Pancreas (tissue), 10 donors: ENCODE data around the gene COL5A1. TPM values are rescaled to one million over a fixed set of nuclear protein-coding genes. Genes with fewer than 3 reads are reported as not detected.

Experiments
- ATAC-seq, 4 donors: fragments of 200-7000 bp; cut with Tn5 transposase; one replicate each; pipeline versions ENCODE4 v1.8.0 to v1.9.1; 2020; ENCODE audit warnings: mild to moderate bottlenecking in 4 of 4, moderate library complexity in 4 of 4
- DNase-seq, 6 donors: peaks; one replicate each; pipeline ENCODE4 v3.0.0-alpha.2; 2020
- FAIRE-seq: peaks from 2 replicates; lab custom pipeline; 2012; peaks lifted over from hg19 to GRCh38; lab: Jason Lieb, UNC
- H3K27ac ChIP-seq, 4 donors: fragments of 200-600 bp; sonication (generic); 1 replicate in 3 of 4; 2 replicates in 1 of 4; pipeline versions ENCODE4 v1.5.0 to v1.8.0; 2020
- H3K27me3 ChIP-seq, 4 donors: fragments of 200-600 bp; one replicate each; pipeline ENCODE4 v1.8.0; 2021
- H3K36me3 ChIP-seq, 3 donors: fragments of 200-600 bp; sonication (generic) in 1 of 3; one replicate each; pipeline versions ENCODE4 v1.5.0 to v1.8.0; 2020 to 2021
- H3K4me1 ChIP-seq, 3 donors: fragments of 200-600 bp; one replicate each; pipeline ENCODE4 v1.8.0; 2021
- H3K4me3 ChIP-seq, 4 donors: fragments of 200-600 bp; sonication (generic) in 2 of 4; one replicate each; pipeline versions ENCODE4 v1.5.0 to v1.8.0; 2020 to 2021
- H3K9me3 ChIP-seq, 4 donors: fragments of 200-600 bp; one replicate each; pipeline ENCODE4 v1.8.0; 2021
- CTCF ChIP-seq, 4 donors: fragments of 200-600 bp; sonication (generic) in 3 of 4; IDR thresholded peaks; one replicate each; pipeline versions ENCODE4 v1.5.0 to v1.8.0; 2021; ENCODE audit warnings: antibody characterized with exemption in 4 of 4
- WGBS, 2 donors: extraction: QIAGEN DNeasy Blood & Tissue Kit; methylation state at CpG; one replicate each; pipeline ENCODE4 v1.1.7; 2013; 5-methylcytosine and 5-hydroxymethylcytosine counted together
- intact Hi-C, 3 donors: fragments of 100-400 bp; cut with DNase I; formaldehyde crosslinking; loops; one replicate each; pipeline versions ENCODE4 v1.11.1 to v1.14.2; 2022
- polyA plus RNA-seq, 2 donors: library from polyadenylated mRNA; stranded (reverse); fragments of 200-250 nt; gene quantifications; one replicate each; pipeline ENCODE4 v1.2.3, GENCODE V29; 2013
- total RNA-seq, 6 donors: library from RNA; stranded (reverse); fragmentation: NEBNext Ultra II Directional in 4 of 6; extraction: Animal tissue kit (Norgen Biotek cat#: 25700) in 4 of 6; gene quantifications; one replicate each; pipeline versions ENCODE4 v1.2.1 to v1.2.4, GENCODE V29; 2021 to 2023
- donor health status: healthy with polysubstance abuse.
- donor health status: DM: no; HTN: no; CAD: no; lungs with moderate emphysema.
- donor health status: DM: no; HTN: no; CAD: no.
- donor health status: control.
- donor health status: control.
- donor health status: Bipolar disorder and iron deficiency.
- donor health status: DM: yes; HTN: yes; CAD: no.
- donor health status: DM: no; HTN: no; CAD: no.
- donor health status: DM: no; HTN: no; CAD: no.
- donor health status: DM: yes; HTN: yes; CAD: no.

Gene COL5A1
- total and polyA plus RNA-seq, 8 donors = 1.2 to 62.8 (median 3.5) TPM

GRCh38 chr9:134842321-134842720 is 200.7 kb downstream of the COL5A1 start:
- intact Hi-C loops = no loop called here
- Histone ChIP-seq H3K36me3 (no peaks in the 10 kb centered on the region), H3K9me3 (no peaks in the 10 kb centered on the region), H3K4me1 (no peaks in the 10 kb centered on the region), H3K27ac (no peak overlapping the region), H3K27me3 (no peaks in the 10 kb centered on the region), H3K4me3 (no peak overlapping the region)
- WGBS, 2 donors = 72 to 84% methylated on average over 17 to 22 of the region's 22 CpGs
- TF ChIP-seq CTCF (IDR thresholded peaks at IDR 0.05) = no peak
- DNase-seq (peak in 1 of 6 donors; percentile 19), FAIRE-seq (no peak), ATAC-seq (no peak)

GRCh38 chr9:134843740-134844139 is 202.1 kb downstream of the COL5A1 start:
- H3K4me3 ChIP-seq = no peak overlapping the region
- WGBS, 2 donors = 56 to 74% methylated on average over 18 of the region's 18 CpGs
- H3K9me3 ChIP-seq = no peaks in the 10 kb centered on the region
- no peaks in the 10 kb centered on the region for H3K36me3 ChIP-seq
- H3K27ac ChIP-seq = no peak overlapping the region
- intact Hi-C loops = no loop called here
- peak in 1 of 6 donors; percentile 4 for DNase-seq
- H3K27me3 ChIP-seq = no peaks in the 10 kb centered on the region
- no peak for ATAC-seq
- no peak for TF ChIP-seq CTCF (IDR thresholded peaks at IDR 0.05)
- FAIRE-seq = no peak
- H3K4me1 ChIP-seq = no peaks in the 10 kb centered on the region

- DNase-seq (peak in 1 of 6 donors; percentile 1), ATAC-seq (no peak), FAIRE-seq (no peak)
- H3K27ac ChIP-seq = no peak overlapping the region
- no peaks in the 10 kb centered on the region for H3K9me3 ChIP-seq
- 48 to 55% methylated on average over 8 of the region's 8 CpGs for WGBS, 2 donors
- no peaks in the 10 kb centered on the region for H3K36me3 ChIP-seq
- no peak for TF ChIP-seq CTCF (IDR thresholded peaks at IDR 0.05)
- no peaks in the 10 kb centered on the region for H3K27me3 ChIP-seq
- intact Hi-C loops = no loop called here
- H3K4me1 ChIP-seq = no peaks in the 10 kb centered on the region
- H3K4me3 ChIP-seq = no peak overlapping the region
Observed at GRCh38 chr9:134844821-134845220, 203.2 kb downstream of the COL5A1 start.

GRCh38 chr9:134846187-134846586 is 204.6 kb downstream of the COL5A1 start:
- intact Hi-C loops = no loop called here
- Histone ChIP-seq H3K36me3 (no peaks in the 10 kb centered on the region), H3K27me3 (no peaks in the 10 kb centered on the region), H3K9me3 (no peaks in the 10 kb centered on the region), H3K4me3 (no peak overlapping the region), H3K4me1 (no peaks in the 10 kb centered on the region), H3K27ac (no peak overlapping the region)
- WGBS, 2 donors = 55 to 75% methylated on average over 16 of the region's 16 CpGs
- FAIRE-seq = no peak
- peak in 1 of 6 donors; percentile 3 for DNase-seq
- no peak for ATAC-seq
- no peak for TF ChIP-seq CTCF (IDR thresholded peaks at IDR 0.05)

GRCh38 chr9:134846699-134847098 is 205.1 kb downstream of the COL5A1 start:
- Histone ChIP-seq H3K36me3 (no peaks in the 10 kb centered on the region), H3K27ac (no peak overlapping the region), H3K4me3 (no peak overlapping the region), H3K27me3 (no peaks in the 10 kb centered on the region), H3K4me1 (no peaks in the 10 kb centered on the region), H3K9me3 (no peaks in the 10 kb centered on the region)
- ATAC-seq (no peak), DNase-seq (no peak), FAIRE-seq (no peak)
- intact Hi-C loops = no loop called here
- no peak for TF ChIP-seq CTCF (IDR thresholded peaks at IDR 0.05)
- WGBS, 2 donors = 39 to 47% methylated on average over 1 of the region's 1 CpG
